DND-41 (cell line): ENCODE measurements around the gene P4HB.
A peak's percentile ranks its signal among the peaks of the same experiment; 100 is the strongest.

Experiments used
- ATAC-seq: fragments of 200-7000 bp; cut with Tn5 transposase; 3 replicates; pipeline ENCODE4 v1.9.1; 2021; ENCODE audit warnings: low read depth; ENCODE audit not compliant: insufficient read depth
- DNase-seq: peaks from one replicate; pipeline ENCODE4 v3.0.0-alpha.2; 2020
- H2AFZ ChIP-seq: 2 replicates; pipeline ENCODE4 v1.6.0; 2012; ENCODE audit warnings: low read depth, low read length
- H3K27ac ChIP-seq: 2 replicates; pipeline ENCODE4 v1.5.1; 2012; ENCODE audit warnings: low read length, inconsistent platforms
- H3K27me3 ChIP-seq: fragments of 200-600 bp; sonication (generic); 2 replicates; pipeline ENCODE4 v1.6.0; 2012; ENCODE audit warnings: low read length, mild to moderate bottlenecking, inconsistent platforms; ENCODE audit not compliant: insufficient read depth, poor library complexity
- H3K36me3 ChIP-seq: 2 replicates; pipeline ENCODE4 v1.5.1; 2012; ENCODE audit warnings: low read length, inconsistent platforms; ENCODE audit not compliant: insufficient read depth
- H3K4me1 ChIP-seq: 2 replicates; pipeline ENCODE4 v1.5.1; 2012; ENCODE audit warnings: mild to moderate bottlenecking, low read length; ENCODE audit not compliant: insufficient read depth
- H3K4me2 ChIP-seq: 2 replicates; pipeline ENCODE4 v1.6.0; 2012; ENCODE audit warnings: mild to moderate bottlenecking, moderate library complexity, low read length, inconsistent platforms; ENCODE audit not compliant: insufficient read depth
- H3K4me3 ChIP-seq, 2 experiments: fragments of 200-600 bp in 1 of 2; shearing (Covaris generic) in 1 of 2; 2 replicates each; pipeline ENCODE4 v1.5.1; 2012 to 2016; ENCODE audit warnings: inconsistent platforms in 2 of 2, low read length in 2 of 2, mild to moderate bottlenecking in 2 of 2, low read depth in 1 of 2, moderate library complexity in 1 of 2
- H3K79me2 ChIP-seq: 2 replicates; pipeline ENCODE4 v1.6.0; 2012; ENCODE audit warnings: low read length, inconsistent platforms; ENCODE audit not compliant: insufficient read depth
- H3K9ac ChIP-seq: 2 replicates; pipeline ENCODE4 v1.6.0; 2012; ENCODE audit warnings: low read depth, mild to moderate bottlenecking, inconsistent platforms, low read length, moderate library complexity
- H3K9me3 ChIP-seq: 2 replicates; pipeline ENCODE4 v1.5.1; 2012; ENCODE audit warnings: low read length, moderate library complexity, mild to moderate bottlenecking, inconsistent platforms; ENCODE audit not compliant: insufficient read depth, severe bottlenecking
- H4K20me1 ChIP-seq: 2 replicates; pipeline ENCODE4 v1.6.0; 2012; ENCODE audit warnings: low read length; ENCODE audit not compliant: insufficient read depth
- EZH2 ChIP-seq: IDR thresholded peaks from 3 replicates; pipeline ENCODE4 v1.6.1; 2012; ENCODE audit warnings: borderline replicate concordance, low read depth, mild to moderate bottlenecking, moderate library complexity, low read length, inconsistent platforms; ENCODE audit not compliant: severe bottlenecking
- TF ChIP-seq, protein P1 (sequence below): IDR thresholded peaks from 2 replicates; pipeline ENCODE4 v1.5.1; 2012; ENCODE audit warnings: borderline replicate concordance, low read length, moderate library complexity, mild to moderate bottlenecking; ENCODE audit not compliant: poor library complexity, severe bottlenecking; ENCODE audit errors: extremely low read depth

Gene P4HB

DNA sequence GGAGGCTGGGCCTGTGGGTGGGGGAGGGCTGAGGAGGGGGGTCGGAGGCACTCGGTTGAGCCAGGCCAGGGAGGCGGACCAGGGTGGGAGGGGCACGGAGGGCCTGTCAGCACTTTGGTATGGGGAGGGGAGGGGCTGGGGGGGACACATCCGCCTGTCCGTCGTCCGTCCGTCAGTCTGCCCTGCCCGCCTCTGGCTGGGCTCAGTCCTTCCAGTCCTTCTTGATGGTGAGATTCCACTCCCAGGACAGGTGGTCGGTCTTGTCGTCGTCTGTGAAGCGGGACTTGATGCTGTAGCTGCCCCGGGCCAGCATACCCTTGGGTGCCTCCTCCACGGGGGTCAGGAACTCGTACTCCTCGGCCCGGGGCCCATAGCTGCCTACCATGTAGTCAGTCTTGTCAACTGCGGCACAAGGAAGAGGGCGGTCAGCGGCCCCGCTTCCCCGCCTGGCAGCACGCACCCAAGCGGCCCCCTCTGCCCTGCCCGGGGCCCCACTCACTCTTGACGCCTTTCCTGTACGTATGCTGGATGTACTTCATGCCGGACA, 8.4 kb upstream of the P4HB start:
- Histone ChIP-seq H4K20me1 (peaks cover 62% of the 10 kb centered on the region), H3K9ac (peak overlapping the region; percentile 99), H2AFZ (no peak overlapping the region), H3K4me2 (peak overlapping the region; percentile 85; the same call in 1 of the 2 replicates), H3K9me3 (no peaks in the 10 kb centered on the region), H3K4me3 (peak overlapping the region in 1 of 2 experiments; percentile 83; a peak in 1 of 4 replicates), H3K27ac (no peak overlapping the region; the same call in 1 of the 2 replicates), H3K79me2 (peaks cover 66% of the 10 kb centered on the region), H3K27me3 (no peaks in the 10 kb centered on the region), H3K4me1 (peaks cover 36% of the 10 kb centered on the region), H3K36me3 (peaks cover 63% of the 10 kb centered on the region)
- ATAC-seq = no peak
- no peak for TF ChIP-seq EZH2
- TF ChIP-seq, protein P1, sequence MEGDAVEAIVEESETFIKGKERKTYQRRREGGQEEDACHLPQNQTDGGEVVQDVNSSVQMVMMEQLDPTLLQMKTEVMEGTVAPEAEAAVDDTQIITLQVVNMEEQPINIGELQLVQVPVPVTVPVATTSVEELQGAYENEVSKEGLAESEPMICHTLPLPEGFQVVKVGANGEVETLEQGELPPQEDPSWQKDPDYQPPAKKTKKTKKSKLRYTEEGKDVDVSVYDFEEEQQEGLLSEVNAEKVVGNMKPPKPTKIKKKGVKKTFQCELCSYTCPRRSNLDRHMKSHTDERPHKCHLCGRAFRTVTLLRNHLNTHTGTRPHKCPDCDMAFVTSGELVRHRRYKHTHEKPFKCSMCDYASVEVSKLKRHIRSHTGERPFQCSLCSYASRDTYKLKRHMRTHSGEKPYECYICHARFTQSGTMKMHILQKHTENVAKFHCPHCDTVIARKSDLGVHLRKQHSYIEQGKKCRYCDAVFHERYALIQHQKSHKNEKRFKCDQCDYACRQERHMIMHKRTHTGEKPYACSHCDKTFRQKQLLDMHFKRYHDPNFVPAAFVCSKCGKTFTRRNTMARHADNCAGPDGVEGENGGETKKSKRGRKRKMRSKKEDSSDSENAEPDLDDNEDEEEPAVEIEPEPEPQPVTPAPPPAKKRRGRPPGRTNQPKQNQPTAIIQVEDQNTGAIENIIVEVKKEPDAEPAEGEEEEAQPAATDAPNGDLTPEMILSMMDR = no peak
- DNase-seq = no peak

DNA sequence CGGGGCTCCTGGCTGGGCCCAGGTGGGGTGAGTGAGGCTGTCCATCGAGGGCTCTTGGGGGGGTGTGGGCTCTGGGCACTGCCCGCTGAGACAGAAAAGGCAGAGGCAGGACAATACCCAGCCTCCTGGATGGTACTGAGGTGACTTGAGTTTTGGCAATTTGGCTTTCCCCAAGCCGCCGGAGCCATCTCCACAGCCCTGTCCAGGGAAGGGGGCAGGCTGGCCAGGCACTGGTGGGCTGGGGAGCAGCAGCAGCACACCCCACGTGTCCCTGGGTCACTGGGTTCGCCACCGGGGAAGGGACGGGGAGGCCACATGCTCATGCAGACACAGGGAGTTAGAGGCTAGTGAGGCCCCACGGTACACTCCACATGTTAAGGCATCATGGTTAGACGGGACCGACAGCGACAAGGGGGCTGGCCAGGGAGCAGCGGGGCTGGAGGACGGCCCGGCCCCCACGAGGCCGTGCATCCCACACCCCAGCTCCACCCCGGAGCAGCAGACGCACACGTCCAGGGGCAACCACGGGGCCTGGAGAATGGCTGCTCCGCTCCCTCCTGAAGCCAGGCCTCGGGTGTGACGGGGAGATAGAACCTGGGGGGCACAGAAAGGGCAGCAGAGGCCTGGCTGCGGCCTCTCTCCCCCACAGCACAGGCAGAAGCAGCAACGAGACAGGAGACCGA, 7.8 kb upstream of the P4HB start:
- Histone ChIP-seq H3K9ac (0 out of 2 replicates have a peak overlapping the region, but pooled peaks have one; percentile 4), H3K36me3 (peaks cover 70% of the 10 kb centered on the region), H3K27ac (peak overlapping the region; percentile 13; the same call in 1 of the 2 replicates), H3K79me2 (peaks cover 69% of the 10 kb centered on the region), H3K4me2 (no peak overlapping the region), H3K27me3 (no peaks in the 10 kb centered on the region), H2AFZ (no peak overlapping the region), H4K20me1 (peaks cover 68% of the 10 kb centered on the region), H3K4me1 (peaks cover 41% of the 10 kb centered on the region), H3K9me3 (no peaks in the 10 kb centered on the region), H3K4me3 (no peak overlapping the region)
- ATAC-seq (no peak), DNase-seq (no peak)
- TF ChIP-seq, protein P1 = no peak
- no peak for TF ChIP-seq EZH2

DNA sequence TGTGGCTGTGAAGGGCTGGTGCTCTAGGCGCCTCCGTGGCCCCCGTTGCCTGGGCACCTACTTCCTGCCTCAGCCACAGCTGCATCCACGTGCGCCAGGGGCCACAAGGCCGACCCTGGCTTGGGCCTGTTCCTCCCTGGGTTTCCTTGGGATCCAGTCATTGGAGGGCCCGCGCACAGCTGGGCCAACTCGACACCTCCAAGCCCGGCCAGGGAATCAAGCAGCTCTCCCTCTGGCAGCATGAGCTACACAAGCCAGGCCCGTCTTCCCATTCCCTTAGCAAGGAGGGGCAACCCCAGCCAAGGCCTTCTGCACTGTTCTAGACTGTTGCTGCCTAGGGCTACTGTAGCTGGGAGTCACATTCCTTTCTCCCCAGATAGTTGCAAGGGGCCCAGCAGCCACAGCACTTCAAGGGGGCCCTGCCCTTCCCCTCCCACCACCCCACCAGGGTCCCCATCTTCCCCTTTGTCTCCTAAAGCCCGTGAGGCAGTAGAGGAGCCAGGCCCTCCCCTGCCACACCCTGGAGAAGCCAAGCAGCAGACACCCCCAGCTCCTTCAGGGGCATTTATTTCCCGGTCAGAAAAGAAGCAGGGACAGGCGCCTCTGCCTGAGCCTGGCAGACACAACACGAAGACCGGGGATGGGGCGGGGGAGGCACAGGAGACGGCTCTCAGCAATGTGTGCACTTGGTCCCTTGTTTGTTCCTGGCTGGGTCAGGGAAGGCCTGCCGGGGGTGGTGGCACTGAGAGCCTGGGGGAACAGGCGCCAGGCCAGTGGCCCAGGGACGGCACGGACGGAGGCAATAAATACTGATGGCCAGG, 7.0 kb upstream of the P4HB start:
- peaks cover 41% of the 10 kb centered on the region for H3K4me1 ChIP-seq
- peaks cover 69% of the 10 kb centered on the region for H3K79me2 ChIP-seq

More for the DNA sequence above, 7.0 kb upstream of the P4HB start:
- DNase-seq = peak; percentile 51
- ATAC-seq = peak; percentile 17
- no peaks in the 10 kb centered on the region for H3K9me3 ChIP-seq
- no peaks in the 10 kb centered on the region for H3K27me3 ChIP-seq
- no peak overlapping the region for H3K4me3 ChIP-seq
- peak overlapping the region; percentile 44 for H3K27ac ChIP-seq
- TF ChIP-seq, protein P1 = no peak
- TF ChIP-seq EZH2 = no peak
- no peak overlapping the region for H3K4me2 ChIP-seq
- no peak overlapping the region for H2AFZ ChIP-seq
- 0 out of 2 replicates have a peak overlapping the region, but pooled peaks have one; percentile 15 for H3K9ac ChIP-seq
- H4K20me1 ChIP-seq = peaks cover 68% of the 10 kb centered on the region
- peaks cover 74% of the 10 kb centered on the region for H3K36me3 ChIP-seq
